ENCODE measurements around the gene KCNG1.

DNA sequence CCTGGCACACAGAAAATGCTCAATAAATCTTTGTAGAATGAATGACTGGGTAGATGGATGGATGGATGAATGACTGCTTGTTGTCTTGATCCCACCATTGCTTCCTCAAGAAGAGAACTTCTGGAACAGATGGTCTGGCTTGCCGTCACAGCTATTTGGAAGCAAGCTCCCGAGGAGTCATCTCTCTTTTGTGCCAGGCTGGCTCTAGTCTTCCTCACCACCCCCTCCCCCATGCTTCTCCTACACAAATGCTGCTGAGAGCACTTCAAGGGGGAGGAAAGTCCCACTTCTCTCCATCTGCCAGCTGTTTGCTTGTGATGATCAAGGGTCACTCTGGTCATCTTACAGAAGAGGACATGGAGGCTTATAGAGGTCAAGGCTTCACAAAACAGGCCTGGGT is 11.6 kb upstream of the KCNG1 start:
- TF ChIP-seq, protein P1, sequence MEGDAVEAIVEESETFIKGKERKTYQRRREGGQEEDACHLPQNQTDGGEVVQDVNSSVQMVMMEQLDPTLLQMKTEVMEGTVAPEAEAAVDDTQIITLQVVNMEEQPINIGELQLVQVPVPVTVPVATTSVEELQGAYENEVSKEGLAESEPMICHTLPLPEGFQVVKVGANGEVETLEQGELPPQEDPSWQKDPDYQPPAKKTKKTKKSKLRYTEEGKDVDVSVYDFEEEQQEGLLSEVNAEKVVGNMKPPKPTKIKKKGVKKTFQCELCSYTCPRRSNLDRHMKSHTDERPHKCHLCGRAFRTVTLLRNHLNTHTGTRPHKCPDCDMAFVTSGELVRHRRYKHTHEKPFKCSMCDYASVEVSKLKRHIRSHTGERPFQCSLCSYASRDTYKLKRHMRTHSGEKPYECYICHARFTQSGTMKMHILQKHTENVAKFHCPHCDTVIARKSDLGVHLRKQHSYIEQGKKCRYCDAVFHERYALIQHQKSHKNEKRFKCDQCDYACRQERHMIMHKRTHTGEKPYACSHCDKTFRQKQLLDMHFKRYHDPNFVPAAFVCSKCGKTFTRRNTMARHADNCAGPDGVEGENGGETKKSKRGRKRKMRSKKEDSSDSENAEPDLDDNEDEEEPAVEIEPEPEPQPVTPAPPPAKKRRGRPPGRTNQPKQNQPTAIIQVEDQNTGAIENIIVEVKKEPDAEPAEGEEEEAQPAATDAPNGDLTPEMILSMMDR (IDR thresholded peaks at IDR 0.05; ENCODE audit: low read length): no peak
- no peak for TF ChIP-seq EZH2 (IDR thresholded peaks at IDR 0.05; ENCODE audit: borderline replicate concordance, low read length)
